ENCODE data around the gene SLC43A2. TPM values are rescaled to one million over a fixed set of nuclear protein-coding genes. Genes with fewer than 3 reads are reported as not detected.
A peak's percentile ranks its signal among the peaks of the same experiment; 100 is the strongest.

SLC43A2 gene
- total and polyA plus RNA-seq, 2 of the 13 experiments (the other 11 are each of a cell fraction or from before 2014, with no cell fraction given), result 7.3 to 20.0 TPM

DNA sequence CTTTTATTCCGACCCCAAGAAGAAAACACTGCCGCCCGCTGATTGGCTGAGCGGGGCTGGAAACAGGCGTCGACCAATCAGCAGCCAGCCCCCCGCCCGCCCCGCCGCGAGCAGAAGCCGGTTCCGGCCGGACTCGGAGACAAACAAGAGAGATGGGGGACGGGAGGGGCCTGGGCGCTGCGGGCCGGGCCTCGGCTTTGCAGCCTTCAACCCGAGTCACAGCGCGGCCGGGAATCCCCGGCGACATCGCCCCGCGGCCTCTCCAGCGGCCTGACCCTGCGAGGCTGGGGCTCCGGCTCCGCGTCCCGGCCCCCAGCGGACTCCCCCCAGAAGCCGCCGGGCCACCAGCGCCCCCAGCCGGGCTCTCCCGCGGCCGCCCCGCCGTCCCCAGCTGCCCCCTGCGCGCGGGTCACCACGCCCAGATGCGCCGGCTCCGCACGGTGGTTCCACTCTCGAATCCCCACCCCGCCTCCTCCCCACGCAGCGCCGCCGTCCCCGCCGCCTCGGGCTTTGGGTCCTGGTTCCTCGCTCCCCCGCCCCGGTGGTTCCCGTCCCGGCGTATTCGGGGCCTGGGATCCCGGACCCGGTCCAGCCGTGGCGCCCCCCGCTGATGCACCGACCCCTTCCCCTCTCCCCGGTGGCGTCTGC is 346 bp upstream of the SLC43A2 start (continued):
- TF ChIP-seq, protein P1, sequence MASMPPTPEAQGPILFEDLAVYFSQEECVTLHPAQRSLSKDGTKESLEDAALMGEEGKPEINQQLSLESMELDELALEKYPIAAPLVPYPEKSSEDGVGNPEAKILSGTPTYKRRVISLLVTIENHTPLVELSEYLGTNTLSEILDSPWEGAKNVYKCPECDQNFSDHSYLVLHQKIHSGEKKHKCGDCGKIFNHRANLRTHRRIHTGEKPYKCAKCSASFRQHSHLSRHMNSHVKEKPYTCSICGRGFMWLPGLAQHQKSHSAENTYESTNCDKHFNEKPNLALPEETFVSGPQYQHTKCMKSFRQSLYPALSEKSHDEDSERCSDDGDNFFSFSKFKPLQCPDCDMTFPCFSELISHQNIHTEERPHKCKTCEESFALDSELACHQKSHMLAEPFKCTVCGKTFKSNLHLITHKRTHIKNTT (CRISPR knock-in tag; IDR thresholded peaks at IDR 0.05), result no peak
- TF ChIP-seq, protein P2, sequence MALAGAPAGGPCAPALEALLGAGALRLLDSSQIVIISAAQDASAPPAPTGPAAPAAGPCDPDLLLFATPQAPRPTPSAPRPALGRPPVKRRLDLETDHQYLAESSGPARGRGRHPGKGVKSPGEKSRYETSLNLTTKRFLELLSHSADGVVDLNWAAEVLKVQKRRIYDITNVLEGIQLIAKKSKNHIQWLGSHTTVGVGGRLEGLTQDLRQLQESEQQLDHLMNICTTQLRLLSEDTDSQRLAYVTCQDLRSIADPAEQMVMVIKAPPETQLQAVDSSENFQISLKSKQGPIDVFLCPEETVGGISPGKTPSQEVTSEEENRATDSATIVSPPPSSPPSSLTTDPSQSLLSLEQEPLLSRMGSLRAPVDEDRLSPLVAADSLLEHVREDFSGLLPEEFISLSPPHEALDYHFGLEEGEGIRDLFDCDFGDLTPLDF (CRISPR knock-in tag; IDR thresholded peaks at IDR 0.05), result no peak
- no peak for TF ChIP-seq ZNF577 (CRISPR knock-in tag; IDR thresholded peaks at IDR 0.05; ENCODE audit: borderline replicate concordance, low read depth)
- no peak; the same call in 1 of the 2 replicates for TF ChIP-seq NCOA2 (CRISPR knock-in tag; IDR thresholded peaks at IDR 0.05)
- no peak for TF ChIP-seq ZNF441 (CRISPR knock-in tag; IDR thresholded peaks at IDR 0.05; ENCODE audit: borderline replicate concordance)
- TF ChIP-seq, protein P3, sequence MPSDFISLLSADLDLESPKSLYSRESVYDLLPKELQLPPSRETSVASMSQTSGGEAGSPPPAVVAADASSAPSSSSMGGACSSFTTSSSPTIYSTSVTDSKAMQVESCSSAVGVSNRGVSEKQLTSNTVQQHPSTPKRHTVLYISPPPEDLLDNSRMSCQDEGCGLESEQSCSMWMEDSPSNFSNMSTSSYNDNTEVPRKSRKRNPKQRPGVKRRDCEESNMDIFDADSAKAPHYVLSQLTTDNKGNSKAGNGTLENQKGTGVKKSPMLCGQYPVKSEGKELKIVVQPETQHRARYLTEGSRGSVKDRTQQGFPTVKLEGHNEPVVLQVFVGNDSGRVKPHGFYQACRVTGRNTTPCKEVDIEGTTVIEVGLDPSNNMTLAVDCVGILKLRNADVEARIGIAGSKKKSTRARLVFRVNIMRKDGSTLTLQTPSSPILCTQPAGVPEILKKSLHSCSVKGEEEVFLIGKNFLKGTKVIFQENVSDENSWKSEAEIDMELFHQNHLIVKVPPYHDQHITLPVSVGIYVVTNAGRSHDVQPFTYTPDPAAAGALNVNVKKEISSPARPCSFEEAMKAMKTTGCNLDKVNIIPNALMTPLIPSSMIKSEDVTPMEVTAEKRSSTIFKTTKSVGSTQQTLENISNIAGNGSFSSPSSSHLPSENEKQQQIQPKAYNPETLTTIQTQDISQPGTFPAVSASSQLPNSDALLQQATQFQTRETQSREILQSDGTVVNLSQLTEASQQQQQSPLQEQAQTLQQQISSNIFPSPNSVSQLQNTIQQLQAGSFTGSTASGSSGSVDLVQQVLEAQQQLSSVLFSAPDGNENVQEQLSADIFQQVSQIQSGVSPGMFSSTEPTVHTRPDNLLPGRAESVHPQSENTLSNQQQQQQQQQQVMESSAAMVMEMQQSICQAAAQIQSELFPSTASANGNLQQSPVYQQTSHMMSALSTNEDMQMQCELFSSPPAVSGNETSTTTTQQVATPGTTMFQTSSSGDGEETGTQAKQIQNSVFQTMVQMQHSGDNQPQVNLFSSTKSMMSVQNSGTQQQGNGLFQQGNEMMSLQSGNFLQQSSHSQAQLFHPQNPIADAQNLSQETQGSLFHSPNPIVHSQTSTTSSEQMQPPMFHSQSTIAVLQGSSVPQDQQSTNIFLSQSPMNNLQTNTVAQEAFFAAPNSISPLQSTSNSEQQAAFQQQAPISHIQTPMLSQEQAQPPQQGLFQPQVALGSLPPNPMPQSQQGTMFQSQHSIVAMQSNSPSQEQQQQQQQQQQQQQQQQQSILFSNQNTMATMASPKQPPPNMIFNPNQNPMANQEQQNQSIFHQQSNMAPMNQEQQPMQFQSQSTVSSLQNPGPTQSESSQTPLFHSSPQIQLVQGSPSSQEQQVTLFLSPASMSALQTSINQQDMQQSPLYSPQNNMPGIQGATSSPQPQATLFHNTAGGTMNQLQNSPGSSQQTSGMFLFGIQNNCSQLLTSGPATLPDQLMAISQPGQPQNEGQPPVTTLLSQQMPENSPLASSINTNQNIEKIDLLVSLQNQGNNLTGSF (CRISPR knock-in tag; IDR thresholded peaks at IDR 0.05), result no peak
- peak; percentile 65; the same call in 1 of the 2 replicates for TF ChIP-seq MEIS2 (CRISPR knock-in tag; IDR thresholded peaks at IDR 0.05)
- TF ChIP-seq KDM1A (CRISPR knock-in tag; IDR thresholded peaks at IDR 0.05), result no peak
- no peak for TF ChIP-seq ZSCAN30 (CRISPR knock-in tag; IDR thresholded peaks at IDR 0.05)
- TF ChIP-seq MATR3 (CRISPR knock-in tag; IDR thresholded peaks at IDR 0.05), result no peak
- no peak for TF ChIP-seq NFE2L1 (CRISPR knock-in tag; IDR thresholded peaks at IDR 0.05; ENCODE audit: borderline replicate concordance)
- TF ChIP-seq NR2C2 (CRISPR knock-in tag; IDR thresholded peaks at IDR 0.05; ENCODE audit: borderline replicate concordance), result no peak
- TF ChIP-seq NKX3-1 (CRISPR knock-in tag; IDR thresholded peaks at IDR 0.05), result no peak
- TF ChIP-seq ZBTB1 (CRISPR knock-in tag; IDR thresholded peaks at IDR 0.05; ENCODE audit: borderline replicate concordance), result no peak
- no peak for TF ChIP-seq ZNF138 (CRISPR knock-in tag; IDR thresholded peaks at IDR 0.05; ENCODE audit: low read depth)
- TF ChIP-seq ARNTL (CRISPR knock-in tag; IDR thresholded peaks at IDR 0.05), result no peak
- no peak for TF ChIP-seq ZBTB21 (CRISPR knock-in tag; IDR thresholded peaks at IDR 0.05)
- TF ChIP-seq U2AF1 (optimal IDR thresholded peaks at IDR 0.05; ENCODE audit: low read depth, low read length), result no peak
- TF ChIP-seq SIX4 (CRISPR knock-in tag; IDR thresholded peaks at IDR 0.05), result no peak
- TF ChIP-seq TMF1 (CRISPR knock-in tag; IDR thresholded peaks at IDR 0.05; ENCODE audit: low read depth), result 0 out of 2 replicates have a peak, but pooled peaks have one; percentile 4
- TF ChIP-seq, protein P4, sequence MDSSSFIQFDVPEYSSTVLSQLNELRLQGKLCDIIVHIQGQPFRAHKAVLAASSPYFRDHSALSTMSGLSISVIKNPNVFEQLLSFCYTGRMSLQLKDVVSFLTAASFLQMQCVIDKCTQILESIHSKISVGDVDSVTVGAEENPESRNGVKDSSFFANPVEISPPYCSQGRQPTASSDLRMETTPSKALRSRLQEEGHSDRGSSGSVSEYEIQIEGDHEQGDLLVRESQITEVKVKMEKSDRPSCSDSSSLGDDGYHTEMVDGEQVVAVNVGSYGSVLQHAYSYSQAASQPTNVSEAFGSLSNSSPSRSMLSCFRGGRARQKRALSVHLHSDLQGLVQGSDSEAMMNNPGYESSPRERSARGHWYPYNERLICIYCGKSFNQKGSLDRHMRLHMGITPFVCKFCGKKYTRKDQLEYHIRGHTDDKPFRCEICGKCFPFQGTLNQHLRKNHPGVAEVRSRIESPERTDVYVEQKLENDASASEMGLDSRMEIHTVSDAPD (CRISPR knock-in tag; IDR thresholded peaks at IDR 0.05), result no peak

Measured in HepG2 (cell line).